Pulmonary artery endothelial cell (primary cell): ENCODE measurements around the gene ADAMTS7. TPM values are rescaled to one million over a fixed set of nuclear protein-coding genes. Genes with fewer than 3 reads are reported as not detected.
"Not testable (repeated sequence)": the region's sequence is repeated elsewhere in the genome, so short reads cannot be mapped to it uniquely, and the experiment has no call there.

ENCODE experiments used
- DNase-seq: peaks from one replicate; pipeline ENCODE4 v3.0.0-alpha.2; 2011; ENCODE audit warnings: low read depth, low spot score
- total RNA-seq: library from RNA; depleted of rRNA; stranded (reverse); fragments of >200 nt; gene quantifications from 2 replicates; pipeline ENCODE4 v1.2.3, GENCODE V29; 2014

ADAMTS7 gene, protein sequence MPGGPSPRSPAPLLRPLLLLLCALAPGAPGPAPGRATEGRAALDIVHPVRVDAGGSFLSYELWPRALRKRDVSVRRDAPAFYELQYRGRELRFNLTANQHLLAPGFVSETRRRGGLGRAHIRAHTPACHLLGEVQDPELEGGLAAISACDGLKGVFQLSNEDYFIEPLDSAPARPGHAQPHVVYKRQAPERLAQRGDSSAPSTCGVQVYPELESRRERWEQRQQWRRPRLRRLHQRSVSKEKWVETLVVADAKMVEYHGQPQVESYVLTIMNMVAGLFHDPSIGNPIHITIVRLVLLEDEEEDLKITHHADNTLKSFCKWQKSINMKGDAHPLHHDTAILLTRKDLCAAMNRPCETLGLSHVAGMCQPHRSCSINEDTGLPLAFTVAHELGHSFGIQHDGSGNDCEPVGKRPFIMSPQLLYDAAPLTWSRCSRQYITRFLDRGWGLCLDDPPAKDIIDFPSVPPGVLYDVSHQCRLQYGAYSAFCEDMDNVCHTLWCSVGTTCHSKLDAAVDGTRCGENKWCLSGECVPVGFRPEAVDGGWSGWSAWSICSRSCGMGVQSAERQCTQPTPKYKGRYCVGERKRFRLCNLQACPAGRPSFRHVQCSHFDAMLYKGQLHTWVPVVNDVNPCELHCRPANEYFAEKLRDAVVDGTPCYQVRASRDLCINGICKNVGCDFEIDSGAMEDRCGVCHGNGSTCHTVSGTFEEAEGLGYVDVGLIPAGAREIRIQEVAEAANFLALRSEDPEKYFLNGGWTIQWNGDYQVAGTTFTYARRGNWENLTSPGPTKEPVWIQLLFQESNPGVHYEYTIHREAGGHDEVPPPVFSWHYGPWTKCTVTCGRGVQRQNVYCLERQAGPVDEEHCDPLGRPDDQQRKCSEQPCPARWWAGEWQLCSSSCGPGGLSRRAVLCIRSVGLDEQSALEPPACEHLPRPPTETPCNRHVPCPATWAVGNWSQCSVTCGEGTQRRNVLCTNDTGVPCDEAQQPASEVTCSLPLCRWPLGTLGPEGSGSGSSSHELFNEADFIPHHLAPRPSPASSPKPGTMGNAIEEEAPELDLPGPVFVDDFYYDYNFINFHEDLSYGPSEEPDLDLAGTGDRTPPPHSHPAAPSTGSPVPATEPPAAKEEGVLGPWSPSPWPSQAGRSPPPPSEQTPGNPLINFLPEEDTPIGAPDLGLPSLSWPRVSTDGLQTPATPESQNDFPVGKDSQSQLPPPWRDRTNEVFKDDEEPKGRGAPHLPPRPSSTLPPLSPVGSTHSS (N-terminal part only)
- 6.6 and 11.5 TPM in 2 replicates for total RNA-seq

DNA sequence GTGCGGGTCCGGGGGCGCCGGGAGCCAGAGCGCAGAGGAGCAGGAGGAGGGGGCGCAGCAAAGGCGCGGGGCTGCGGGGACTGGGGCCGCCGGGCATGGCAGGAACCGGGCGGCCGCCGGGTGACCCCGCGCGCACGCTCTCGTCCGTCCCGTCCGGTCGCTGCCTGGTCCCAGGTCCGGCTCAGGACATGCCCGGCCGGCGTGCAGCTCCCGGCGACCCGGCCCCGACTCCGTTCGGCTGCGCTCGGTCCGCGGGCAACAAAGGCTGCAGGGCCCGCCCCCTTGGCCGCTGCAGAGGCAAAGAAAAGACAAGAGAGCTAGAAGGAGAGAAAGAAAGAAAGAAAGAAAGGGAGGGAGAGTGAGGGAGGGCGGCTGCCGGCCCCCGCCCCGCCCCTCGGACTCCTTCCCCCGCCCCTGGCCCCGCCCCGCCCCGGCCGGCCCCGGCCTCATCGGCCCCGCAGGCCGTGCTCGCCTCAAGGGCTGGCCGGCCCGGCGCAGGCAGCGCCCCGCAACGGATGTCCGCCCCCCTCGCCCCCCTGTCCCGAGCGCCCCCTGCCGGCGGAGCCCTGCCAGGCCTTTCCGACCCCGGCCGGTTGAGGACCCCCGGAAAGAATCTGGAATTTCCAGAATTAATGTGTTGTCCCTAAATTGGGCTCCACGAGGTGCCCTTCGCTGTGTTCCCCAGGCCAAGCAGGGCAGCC, at the start of gene ADAMTS7:
Gene ADAMTS7 (minus strand): TSS at position 341 of the 701 bp plus-strand sequence. CDS start 244 bp downstream, at position 97.
- DNase-seq = peak; percentile 22

DNA sequence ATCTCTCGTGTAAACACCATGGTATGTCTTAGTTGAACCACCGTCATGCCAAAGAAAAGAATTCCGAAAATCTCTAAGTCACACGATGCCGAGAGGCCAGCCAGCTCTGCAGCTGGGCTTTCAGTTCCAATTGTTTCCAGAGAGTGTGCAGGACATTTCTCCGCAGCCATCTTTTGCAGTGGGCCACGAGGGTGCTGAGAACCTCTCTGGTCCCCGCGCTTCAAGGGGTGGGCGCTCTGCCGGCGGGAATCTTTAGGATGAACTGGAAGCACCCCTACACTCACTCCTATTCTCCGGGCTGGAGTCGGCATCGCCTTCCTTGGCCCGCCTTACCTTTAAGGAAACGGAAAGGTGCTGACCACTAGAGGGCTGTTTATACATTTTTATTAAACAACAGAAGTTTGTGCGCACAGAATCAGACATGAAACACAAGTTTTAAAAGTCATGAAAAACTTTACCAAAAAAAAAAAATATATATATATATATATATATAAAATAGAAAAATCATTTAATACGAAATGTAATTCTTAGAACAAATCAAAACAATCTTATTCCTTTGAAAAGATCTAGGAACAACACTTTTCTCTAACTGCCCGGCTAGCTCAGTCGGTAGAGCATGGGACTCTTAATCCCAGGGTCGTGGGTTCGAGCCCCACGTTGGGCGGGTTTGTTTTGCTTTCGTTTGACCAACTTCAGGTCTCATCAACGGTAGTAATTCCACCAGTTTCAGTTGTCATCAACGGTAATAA, 48.9 kb upstream of the ADAMTS7 start:
- DNase-seq = peak; percentile 44

DNA sequence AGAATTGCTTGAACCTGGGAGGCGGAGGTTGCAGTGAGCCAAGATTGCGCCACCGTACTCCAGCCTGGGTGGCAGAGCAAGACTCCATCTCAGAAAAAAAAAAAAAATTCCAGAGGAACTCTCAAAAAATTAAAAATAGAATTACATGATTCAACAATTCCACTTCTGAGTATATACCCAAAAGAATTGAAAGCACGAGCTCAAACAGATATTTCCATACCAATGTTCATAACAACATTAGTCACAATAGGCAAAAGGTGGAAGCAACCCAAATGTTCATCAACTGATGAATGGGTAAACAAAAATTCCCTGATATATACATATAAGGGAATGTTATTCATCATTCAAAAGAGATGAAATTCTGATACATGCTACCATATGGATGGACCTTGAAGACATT, 44.5 kb upstream of the ADAMTS7 start:
- DNase-seq = no peak

DNA sequence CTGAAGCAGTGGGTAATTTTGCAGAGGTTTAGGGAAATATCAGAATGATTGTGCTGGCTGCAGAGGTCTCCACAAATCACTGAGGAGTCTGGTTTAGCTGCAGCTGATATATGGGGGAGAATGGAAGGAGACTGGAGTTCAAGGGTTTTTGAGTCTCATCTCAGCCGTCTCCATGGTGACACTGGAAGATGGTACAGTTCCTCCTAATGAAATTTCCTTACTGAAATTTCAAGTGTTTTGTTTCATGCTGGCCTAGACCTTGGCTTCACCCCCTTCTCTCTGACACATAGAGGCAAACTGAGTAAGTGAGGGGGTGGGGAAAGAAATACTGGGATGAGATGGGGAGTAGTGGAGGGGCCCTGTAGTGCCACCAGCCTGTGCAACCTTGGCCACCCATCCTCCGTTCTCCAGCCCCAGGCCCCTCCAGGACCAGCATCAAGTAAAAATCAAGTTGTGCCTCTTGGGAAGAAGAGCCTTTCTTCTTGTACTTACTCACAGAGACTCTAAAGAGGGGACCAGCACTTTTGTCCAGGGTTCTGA, 43.6 kb upstream of the ADAMTS7 start:
- DNase-seq = no peak

DNA sequence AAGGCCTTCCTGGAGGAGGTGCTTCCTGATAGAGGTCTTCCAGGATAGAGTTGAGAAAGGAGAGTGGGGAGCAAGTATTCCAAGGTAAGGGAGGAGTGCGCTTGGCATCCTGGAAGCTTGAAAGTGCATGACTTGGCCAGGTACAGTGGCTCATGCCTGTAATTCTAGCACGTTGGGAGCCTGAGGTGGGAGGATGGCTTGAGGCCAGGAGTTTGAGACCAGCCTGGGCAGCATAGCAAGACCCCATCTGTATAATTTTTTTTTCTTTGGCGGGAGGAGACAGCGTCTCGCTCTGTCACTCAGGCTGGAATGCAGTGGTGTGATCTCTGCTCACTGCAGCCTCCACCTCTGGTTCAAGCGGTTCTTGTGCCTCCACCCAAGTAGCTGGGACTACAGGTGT, 42.2 kb upstream of the ADAMTS7 start:
- DNase-seq = no peak

DNA sequence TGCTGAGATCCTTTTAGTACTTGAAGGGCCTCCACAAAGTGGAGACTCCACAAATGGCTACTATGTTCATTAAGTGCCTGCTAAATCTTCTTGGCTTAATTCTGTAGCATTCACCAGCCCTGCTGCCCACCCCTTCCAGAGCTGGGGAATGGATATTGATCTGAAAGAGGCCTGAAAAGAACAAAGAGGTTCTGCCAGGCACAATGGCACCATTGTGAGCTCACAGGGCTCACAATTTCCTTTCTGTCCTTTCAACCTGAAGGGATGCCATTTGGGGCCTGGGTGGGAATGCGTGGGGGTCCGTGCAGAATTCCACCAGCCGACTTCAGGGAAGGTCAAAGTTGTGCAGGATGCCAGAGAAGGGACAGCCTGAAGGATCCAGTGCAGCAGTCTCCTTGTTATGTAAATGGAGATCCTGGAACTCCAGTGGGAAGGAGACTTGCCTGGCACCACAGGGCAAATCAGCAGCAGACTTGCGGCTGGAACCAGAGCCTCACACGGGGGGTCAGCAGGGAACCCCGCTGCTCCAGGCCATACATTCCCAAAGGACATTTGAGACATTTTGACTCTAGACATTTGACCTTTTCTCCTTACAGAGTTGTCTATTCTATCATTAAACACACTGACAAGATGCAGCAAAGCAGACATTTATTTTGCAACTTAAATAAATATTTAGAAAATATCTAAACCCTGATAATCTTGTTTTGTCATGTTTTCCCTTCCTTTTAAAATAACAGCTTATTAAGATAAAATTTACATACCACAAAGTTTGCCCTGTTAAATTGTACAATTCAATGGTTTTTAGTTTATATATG, 39.9 kb upstream of the ADAMTS7 start:
- DNase-seq = no peak

DNA sequence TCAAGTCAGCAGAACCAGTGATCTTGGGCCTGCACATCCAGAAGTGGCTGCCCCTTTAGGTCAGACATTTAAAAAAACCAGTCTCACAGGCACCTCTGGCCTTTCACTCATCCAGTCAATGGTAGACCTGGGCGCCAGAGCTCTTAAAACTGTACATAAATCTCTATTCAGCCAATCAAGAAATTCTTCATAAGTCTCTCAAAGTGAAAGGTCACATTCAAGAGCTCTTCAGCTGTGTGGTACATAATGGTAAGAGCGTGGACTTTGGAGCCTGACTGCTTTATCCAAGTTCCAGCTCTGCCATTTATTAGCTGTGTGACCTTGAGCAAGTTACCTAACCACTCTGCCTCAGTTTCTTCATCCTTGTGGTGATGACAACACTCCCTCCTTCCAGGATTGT, 39.1 kb upstream of the ADAMTS7 start:
- no peak for DNase-seq

DNA sequence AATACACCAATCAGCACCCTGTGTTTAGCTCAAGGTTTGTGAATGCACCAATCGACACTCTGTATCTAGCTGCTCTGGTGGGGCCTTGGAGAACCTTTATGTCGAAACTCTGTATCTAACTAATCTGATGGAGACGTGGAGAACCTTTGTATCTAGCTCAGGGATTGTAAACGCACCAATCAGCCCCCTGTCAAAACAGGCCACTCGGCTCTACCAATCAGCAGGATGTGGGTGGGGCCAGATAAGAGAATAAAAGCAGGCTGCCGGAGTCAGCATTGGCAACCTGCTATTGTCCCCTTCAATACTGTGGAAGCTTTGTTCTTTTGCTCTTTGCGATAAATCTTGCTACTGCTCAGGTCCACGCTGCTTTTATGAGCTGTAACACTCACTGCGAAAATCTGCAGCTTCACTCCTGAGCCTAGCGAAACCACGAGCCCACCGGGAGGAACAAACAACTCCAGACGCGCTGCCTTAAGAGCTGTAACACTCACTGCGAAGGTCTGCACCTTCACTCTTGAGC, 36.2 kb upstream of the ADAMTS7 start:
- DNase-seq = not testable (repeated sequence)

DNA sequence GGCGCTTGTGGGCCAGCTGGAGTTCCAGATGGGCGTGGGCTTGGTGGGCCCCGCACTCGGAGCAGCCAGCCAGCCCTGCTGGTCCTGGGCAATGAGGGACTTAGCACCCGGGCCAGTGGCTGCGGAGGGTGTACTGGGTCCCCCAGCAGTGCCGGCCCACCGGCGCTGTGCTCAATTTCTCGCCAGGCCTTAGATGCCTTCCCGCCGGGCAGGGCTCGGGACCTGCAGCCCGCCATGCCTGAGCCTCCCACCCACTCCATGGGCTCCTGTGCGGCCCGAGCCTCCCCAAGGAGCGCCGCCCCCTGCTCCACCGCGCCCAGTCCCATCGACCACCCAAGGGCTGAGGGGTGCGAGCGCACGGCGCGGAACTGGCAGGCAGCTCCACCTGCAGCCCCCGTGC, 35.6 kb upstream of the ADAMTS7 start:
- DNase-seq = not testable (repeated sequence)

DNA sequence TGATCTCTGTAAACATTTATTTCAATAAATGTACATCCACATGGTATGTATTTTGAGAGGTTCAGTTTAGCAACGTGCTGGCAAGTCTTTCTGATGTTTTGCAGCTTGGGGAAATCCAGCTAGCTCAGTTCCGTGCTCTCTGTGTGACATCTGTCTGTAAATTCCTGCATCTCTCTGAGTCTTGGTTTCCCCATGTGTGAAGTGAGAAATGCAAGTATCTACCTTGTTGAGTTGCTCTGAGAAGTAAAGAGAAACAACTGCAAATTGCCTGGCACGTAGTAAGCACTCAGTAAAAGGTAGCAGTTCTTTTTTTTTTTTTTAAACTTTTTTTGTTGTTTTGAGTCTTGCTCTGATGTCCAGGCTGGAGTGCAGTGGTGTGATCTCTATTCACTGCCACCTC, 31.3 kb upstream of the ADAMTS7 start:
- DNase-seq = no peak

DNA sequence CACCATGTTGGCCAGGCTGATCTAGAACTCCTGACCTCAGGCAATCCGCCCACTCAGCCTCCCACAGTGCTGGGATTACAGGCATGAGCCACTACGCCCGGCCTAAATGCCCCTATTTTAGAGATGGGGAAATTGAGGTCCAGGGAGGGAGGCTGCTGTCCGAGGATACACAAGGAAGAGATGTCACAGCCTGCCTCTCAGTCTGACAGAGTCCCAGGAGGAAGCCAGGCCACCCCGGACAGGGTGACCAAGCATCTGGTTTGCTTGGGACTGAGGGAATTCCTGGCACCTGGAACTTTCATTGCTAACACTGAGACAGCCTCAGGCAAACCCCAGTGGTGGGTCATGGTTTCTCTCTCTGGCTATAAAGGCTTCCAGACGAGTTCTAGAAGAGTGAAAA, 30.6 kb upstream of the ADAMTS7 start:
- DNase-seq = no peak

DNA sequence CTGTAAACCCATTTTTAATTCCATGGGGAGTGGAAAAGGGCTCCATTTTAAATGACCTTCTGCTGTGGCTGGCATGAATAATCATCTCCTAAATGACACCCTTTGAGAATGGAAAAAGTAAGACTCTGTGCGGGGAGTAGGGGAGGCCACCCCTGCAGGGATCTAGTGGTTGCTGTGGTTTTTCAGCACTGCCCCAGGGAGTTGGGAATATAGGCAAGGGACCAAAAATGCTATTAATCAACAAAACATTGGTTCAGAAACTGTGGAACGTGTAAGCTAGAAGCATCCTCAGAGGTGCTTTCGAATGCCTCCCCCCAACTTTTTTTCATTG, 30.1 kb upstream of the ADAMTS7 start:
- DNase-seq = no peak

DNA sequence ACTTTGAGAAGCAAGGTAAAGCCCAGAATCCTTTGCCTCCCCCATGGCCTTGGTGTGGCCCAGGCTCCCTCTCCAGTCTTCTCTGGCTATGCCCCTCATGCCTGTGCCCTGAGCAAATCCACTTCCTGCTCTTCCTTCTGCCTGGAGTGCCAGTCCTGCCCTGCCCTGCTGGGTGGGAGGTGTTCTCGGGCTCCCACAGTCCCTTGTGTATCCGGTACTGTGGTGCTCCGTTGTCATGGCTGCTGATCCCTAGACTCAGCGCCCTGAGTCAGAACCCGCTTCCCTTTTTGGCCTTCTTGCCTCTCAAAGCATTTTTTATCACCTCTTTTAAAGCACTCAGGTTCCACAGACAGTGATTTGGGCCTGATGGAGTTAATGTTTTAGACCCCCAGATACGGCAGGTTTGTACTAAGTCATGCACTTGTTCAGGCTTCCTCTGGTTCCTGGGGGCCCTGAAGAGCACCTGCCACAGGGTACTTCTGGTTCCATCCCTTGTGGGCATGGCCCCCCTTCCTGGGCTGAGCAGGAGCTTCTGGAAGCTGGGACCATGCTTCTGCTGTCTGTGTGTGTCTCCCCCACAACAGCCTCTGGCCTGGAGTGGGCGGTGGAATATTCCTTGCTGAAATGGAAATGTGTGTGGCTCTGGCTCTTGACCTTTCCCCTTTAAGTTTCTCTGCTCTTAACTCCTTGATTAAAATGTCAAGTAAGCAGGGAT, 29.6 kb upstream of the ADAMTS7 start:
- DNase-seq = no peak

DNA sequence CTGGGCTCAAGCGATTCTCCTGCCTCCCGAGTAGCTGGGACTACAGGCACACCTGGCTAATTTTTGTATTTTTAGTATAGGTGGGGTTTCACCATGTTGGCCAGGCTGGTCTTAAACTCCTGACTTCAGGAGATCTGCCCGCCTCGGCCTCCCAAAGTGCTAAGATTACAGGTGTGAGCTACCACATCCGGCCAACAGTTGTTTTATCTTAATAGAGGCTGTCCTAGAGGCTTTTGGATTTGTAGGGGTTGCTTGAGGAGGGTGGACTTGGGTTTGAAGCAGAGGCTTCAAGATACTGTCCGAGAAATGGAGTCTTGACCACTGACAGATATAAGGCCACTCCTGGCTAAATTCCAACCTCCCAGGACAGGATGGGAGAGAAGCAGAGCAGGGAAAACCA, 27.9 kb upstream of the ADAMTS7 start:
- DNase-seq = not testable (repeated sequence)

DNA sequence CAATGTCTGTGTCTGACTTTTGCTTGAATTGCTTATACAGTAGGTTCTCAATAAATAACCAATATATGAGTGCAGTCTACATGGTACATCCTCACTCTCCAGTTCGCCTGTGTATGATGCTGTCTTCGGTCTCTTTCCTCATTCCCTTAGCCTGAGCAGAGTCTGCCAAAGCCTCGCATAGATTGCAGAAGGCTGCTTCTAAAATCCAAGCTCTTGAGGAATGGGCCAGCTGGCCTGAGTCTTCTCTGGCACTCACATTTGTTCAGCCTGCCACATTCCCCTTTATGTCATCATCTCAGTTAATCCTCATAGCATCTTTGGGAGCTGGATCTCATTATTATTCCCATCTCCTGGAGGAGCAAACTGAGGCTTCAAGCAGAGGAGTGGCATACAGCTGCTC, 27.2 kb upstream of the ADAMTS7 start:
- no peak for DNase-seq

DNA sequence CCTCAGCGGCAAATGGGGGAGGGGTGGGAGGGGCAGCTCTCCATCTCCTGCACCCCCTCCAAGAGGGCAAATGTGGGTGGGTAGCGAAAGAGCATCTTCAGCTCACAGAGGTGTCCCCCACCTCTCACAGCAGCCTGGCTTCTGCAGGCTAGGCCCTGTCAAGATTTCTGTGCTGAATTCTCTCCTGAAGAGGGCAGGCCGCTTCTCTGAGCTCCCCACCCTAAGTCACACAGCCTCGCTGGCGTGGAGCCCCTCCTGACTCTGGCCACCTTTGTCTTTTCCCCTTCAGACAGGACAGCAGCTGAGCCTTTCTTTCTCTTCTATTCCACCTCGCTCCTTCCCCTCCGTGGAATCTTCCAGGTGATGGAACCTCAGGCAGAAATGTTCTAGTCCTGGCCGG, 26.3 kb upstream of the ADAMTS7 start:
- no peak for DNase-seq

DNA sequence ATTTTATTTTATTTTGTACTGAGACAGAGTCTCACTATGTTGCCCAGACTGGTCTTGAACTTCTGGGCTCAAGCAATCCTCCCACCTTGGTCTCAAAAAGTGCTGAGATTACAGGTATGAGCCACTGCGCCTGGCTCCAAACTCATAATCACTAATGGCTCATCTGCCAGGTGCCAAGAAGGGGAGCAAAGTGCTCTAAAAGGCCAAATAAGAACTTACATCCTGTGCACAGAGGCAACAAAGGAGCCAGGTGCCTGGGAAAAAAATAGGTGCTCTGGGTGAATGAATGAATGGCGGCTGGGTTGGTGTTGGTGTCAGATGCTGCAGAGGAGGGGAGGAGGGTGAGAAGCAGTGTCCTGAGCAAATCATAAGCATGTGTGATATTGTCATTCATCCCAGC, 25.9 kb upstream of the ADAMTS7 start:
- no peak for DNase-seq

DNA sequence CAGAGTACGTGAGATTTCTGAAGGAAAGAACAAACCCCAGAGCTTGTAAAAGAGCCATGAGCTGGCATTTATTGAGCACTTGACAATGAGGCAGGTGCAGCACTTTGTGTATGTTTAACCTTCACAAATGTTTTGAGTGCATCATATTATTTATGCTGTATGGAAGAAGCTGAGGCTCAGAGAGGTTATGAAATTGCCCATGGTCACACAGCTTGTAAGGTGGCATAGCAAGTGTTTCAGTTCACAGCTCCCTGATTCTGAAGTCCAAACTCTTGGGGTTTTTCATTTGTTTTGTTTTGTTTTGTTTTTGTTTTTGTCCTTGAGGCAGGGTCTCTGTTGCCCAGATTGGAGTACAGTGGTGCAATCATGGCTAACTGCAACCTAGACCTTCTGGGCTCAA, 25.1 kb upstream of the ADAMTS7 start:
- DNase-seq = no peak
